ENCODE measurements around the gene KEAP1.
"Not testable (repeated sequence)": the region's sequence is repeated elsewhere in the genome, so short reads cannot be mapped to it uniquely, and the experiment has no call there.

- not testable (repeated sequence) for TF ChIP-seq CHD2 (IDR thresholded peaks at IDR 0.05; ENCODE audit: borderline replicate concordance, low read depth, low read length); WRNIP1 (IDR thresholded peaks at IDR 0.05; ENCODE audit: borderline replicate concordance, low read depth, low read length); CTCF (IDR thresholded peaks at IDR 0.05 in 2 of 3, conservative IDR thresholded peaks at IDR 0.05 in 1 of 3; ENCODE audit: control insufficient read depth in 2 of 3, extremely low read depth in 1 of 3, insufficient read depth in 1 of 3, low read depth in 3 of 3, low read length in 3 of 3); BACH1 (IDR thresholded peaks at IDR 0.05; ENCODE audit: borderline replicate concordance)
Observed at GRCh38 chr19:10539016-10539415, 35.9 kb upstream of the KEAP1 start.

Measured in GM12878 (cell line).